HCT116 (cell line): ENCODE measurements around the gene CES3. TPM values are rescaled to one million over a fixed set of nuclear protein-coding genes. Genes with fewer than 3 reads are reported as not detected.
A peak's percentile ranks its signal among the peaks of the same experiment; 100 is the strongest.

Experiments used
- ATAC-seq: fragments of 200-7000 bp; cut with Tn5 transposase; 2 replicates; pipeline ENCODE4 v1.9.1; 2020; ENCODE audit warnings: mild to moderate bottlenecking, moderate library complexity
- BruUV-seq: library from RNA; stranded (reverse); fragments of 400-500 nt; replicated peaks from 2 replicates; lab custom pipeline; 2021; lab: Mats Ljungman, UMichigan
- CTCF ChIA-PET: fragments of 300-600 bp; sonication (Branson Sonifier 250); formaldehyde crosslinking; loops from one replicate; lab custom pipeline; 2021; ENCODE audit warnings: antibody characterized with exemption; lab: Charles Lee
- POLR2A ChIA-PET: fragments of 300-600, 350-600 bp; sonication (Branson Sonifier 250); formaldehyde crosslinking; loops from one replicate; lab custom pipeline; 2021; ENCODE audit warnings: antibody characterized with exemption; lab: Charles Lee
- RAD21 ChIA-PET, 2 experiments: fragments of 300-600 bp; sonication (Branson Sonifier 250); formaldehyde crosslinking; loops; one replicate each; lab custom pipeline; 2023; ENCODE audit warnings: low total read pairs in 2 of 2; ENCODE audit not compliant: uncharacterized antibody in 2 of 2, unreplicated experiment in 2 of 2, low non-redundant PET in 1 of 2; lab: Charles Lee
- DNase-seq: peaks from one replicate; pipeline ENCODE4 v3.0.0-alpha.2; 2010; ENCODE audit warnings: low read depth, low spot score
- H2AFZ ChIP-seq: fragments of 200-600 bp; shearing (Covaris generic), sonication (generic); 2 replicates; pipeline ENCODE4 v1.6.1; 2017; ENCODE audit warnings: low read depth, mixed run types, mixed read lengths, antibody characterized with exemption, low read length; ENCODE audit not compliant: poor library complexity, severe bottlenecking
- H3K27ac ChIP-seq: 2 replicates; pipeline ENCODE4 v1.5.1; 2012; ENCODE audit warnings: low read depth, low read length
- H3K27me3 ChIP-seq: fragments of 200-600 bp; sonication (generic); 2 replicates; pipeline ENCODE4 v1.6.1; 2016; ENCODE audit warnings: mixed run types, low read length, mixed read lengths; ENCODE audit not compliant: insufficient read depth
- H3K36me3 ChIP-seq, 2 experiments: fragments of 200-500 bp in 1 of 2; fragments of 200-600 bp in 1 of 2; sonication (Bioruptor generic) in 1 of 2; sonication (generic) in 1 of 2; 2 replicates each; pipeline versions ENCODE4 v1.5.1 to v1.6.1; 2014 to 2016; ENCODE audit warnings: low read length in 2 of 2, inconsistent platforms in 1 of 2, mixed read lengths in 1 of 2, mixed run types in 1 of 2; ENCODE audit not compliant: insufficient read depth in 2 of 2, control insufficient read depth in 1 of 2
- H3K4me1 ChIP-seq, 2 experiments: fragments of 200-600 bp in 1 of 2; sonication (generic) in 1 of 2; 2 replicates each; pipeline versions ENCODE4 v1.5.1 to v1.6.1; 2012 to 2017; ENCODE audit warnings: low read length in 2 of 2, inconsistent platforms in 1 of 2, mild to moderate bottlenecking in 1 of 2, mixed read lengths in 1 of 2, mixed run types in 1 of 2, moderate library complexity in 1 of 2; ENCODE audit not compliant: insufficient read depth in 2 of 2, control insufficient read depth in 1 of 2
- H3K4me2 ChIP-seq: fragments of 200-600 bp; sonication (generic); 2 replicates; pipeline ENCODE4 v1.6.1; 2017; ENCODE audit warnings: mixed run types, low read length, mixed read lengths
- H3K4me3 ChIP-seq, 2 experiments: fragments of 200-600 bp in 1 of 2; sonication (generic) in 1 of 2; replicated peaks in 1 of 2; 2 replicates each; pipeline ENCODE4 v1.5.1; 2011 to 2016; ENCODE audit warnings: low read length in 2 of 2, control low read depth in 1 of 2, low read depth in 1 of 2, mild to moderate bottlenecking in 1 of 2, mixed read lengths in 1 of 2, mixed run types in 1 of 2
- H3K79me2 ChIP-seq: fragments of 200-600 bp; sonication (generic); 2 replicates; pipeline ENCODE4 v1.6.1; 2017; ENCODE audit warnings: mild to moderate bottlenecking, mixed run types, low read length, moderate library complexity, mixed read lengths; ENCODE audit not compliant: insufficient read depth
- H3K9ac ChIP-seq: fragments of 200-600 bp; sonication (generic); 2 replicates; pipeline ENCODE4 v1.6.1; 2016; ENCODE audit warnings: low read length, mixed read lengths
- H3K9me2 ChIP-seq: fragments of 200-600 bp; sonication (generic), shearing (Covaris generic); 2 replicates; pipeline ENCODE4 v1.6.1; 2017; ENCODE audit warnings: mixed run types, mild to moderate bottlenecking, moderate library complexity; ENCODE audit not compliant: insufficient read depth
- H3K9me3 ChIP-seq, 2 experiments: fragments of 200-500 bp in 1 of 2; fragments of 200-600 bp in 1 of 2; sonication (Bioruptor generic) in 1 of 2; sonication (generic) in 1 of 2; 2 replicates each; pipeline ENCODE4 v1.6.1; 2014 to 2017; ENCODE audit warnings: low read length in 2 of 2, mixed read lengths in 2 of 2, inconsistent platforms in 1 of 2, low read depth in 1 of 2, mild to moderate bottlenecking in 1 of 2, mixed run types in 1 of 2, moderate library complexity in 1 of 2; ENCODE audit not compliant: control insufficient read depth in 1 of 2, insufficient read depth in 1 of 2
- H4K20me1 ChIP-seq: fragments of 200-600 bp; sonication (generic), shearing (Covaris generic); 2 replicates; pipeline ENCODE4 v1.6.1; 2017; ENCODE audit warnings: mixed run types, mild to moderate bottlenecking, moderate library complexity; ENCODE audit not compliant: insufficient read depth
- CBX3 ChIP-seq: IDR thresholded peaks from 2 replicates; pipeline ENCODE4 v1.6.1; 2012; ENCODE audit warnings: low read depth
- CEBPB ChIP-seq: IDR thresholded peaks from 2 replicates; pipeline ENCODE4 v1.6.1; 2012; ENCODE audit warnings: low read depth
- EZH2 ChIP-seq: fragments of 200-600 bp; sonication (generic); IDR thresholded peaks from 2 replicates; pipeline ENCODE4 v1.6.1; 2017; ENCODE audit warnings: antibody characterized with exemption, mixed run types
- POLR2AphosphoS5 ChIP-seq: IDR thresholded peaks from 2 replicates; pipeline ENCODE4 v1.6.1; 2011; ENCODE audit warnings: mild to moderate bottlenecking, low read depth, low read length, moderate library complexity
- RAD21 ChIP-seq: IDR thresholded peaks from 2 replicates; pipeline ENCODE4 v1.6.1; 2012; ENCODE audit warnings: low read depth, mild to moderate bottlenecking
- SP1 ChIP-seq: IDR thresholded peaks from 2 replicates; pipeline ENCODE4 v1.6.1; 2012; ENCODE audit warnings: low read depth
- TCF7L2 ChIP-seq: IDR thresholded peaks from 2 replicates; pipeline ENCODE4 v1.7.0; 2011; ENCODE audit warnings: borderline replicate concordance, inconsistent platforms; ENCODE audit not compliant: insufficient read depth, insufficient read length; ENCODE audit errors: extremely low read depth
- YY1 ChIP-seq: IDR thresholded peaks from 2 replicates; pipeline ENCODE4 v1.6.1; 2011; ENCODE audit warnings: low read length, low read depth, moderate library complexity, mild to moderate bottlenecking; ENCODE audit not compliant: insufficient replicate concordance; ENCODE audit errors: extremely low read depth
- intact Hi-C: fragments of 100-400 bp; cut with micrococcal nuclease; formaldehyde crosslinking; loops from 2 replicates; pipeline ENCODE4 v1.10.0; 2022
- total RNA-seq: library from RNA; stranded (reverse); gene quantifications from one replicate; pipeline ENCODE4 v1.2.1, GENCODE V29; 2021; ENCODE audit not compliant: unreplicated experiment
- TF ChIP-seq, protein P1 (sequence below): IDR thresholded peaks from 2 replicates; pipeline ENCODE4 v1.6.1; 2012
- TF ChIP-seq, protein P2 (sequence below), 3 experiments: fragments of 200-600 bp in 1 of 3; sonication (generic) in 1 of 3; IDR thresholded peaks in 2 of 3; conservative IDR thresholded peaks in 1 of 3; 2 replicates each; pipeline ENCODE4 v1.5.1; 2012 to 2017; ENCODE audit warnings: low read depth in 2 of 3, low read length in 2 of 3, antibody characterized with exemption in 1 of 3, borderline replicate concordance in 1 of 3, control low read depth in 1 of 3, mild to moderate bottlenecking in 1 of 3, mixed read lengths in 1 of 3, mixed run types in 1 of 3, moderate library complexity in 1 of 3; ENCODE audit not compliant: insufficient read depth in 1 of 3

Gene CES3
- total RNA-seq, 1 experiment from 2014 or later = 10.8 TPM

DNA sequence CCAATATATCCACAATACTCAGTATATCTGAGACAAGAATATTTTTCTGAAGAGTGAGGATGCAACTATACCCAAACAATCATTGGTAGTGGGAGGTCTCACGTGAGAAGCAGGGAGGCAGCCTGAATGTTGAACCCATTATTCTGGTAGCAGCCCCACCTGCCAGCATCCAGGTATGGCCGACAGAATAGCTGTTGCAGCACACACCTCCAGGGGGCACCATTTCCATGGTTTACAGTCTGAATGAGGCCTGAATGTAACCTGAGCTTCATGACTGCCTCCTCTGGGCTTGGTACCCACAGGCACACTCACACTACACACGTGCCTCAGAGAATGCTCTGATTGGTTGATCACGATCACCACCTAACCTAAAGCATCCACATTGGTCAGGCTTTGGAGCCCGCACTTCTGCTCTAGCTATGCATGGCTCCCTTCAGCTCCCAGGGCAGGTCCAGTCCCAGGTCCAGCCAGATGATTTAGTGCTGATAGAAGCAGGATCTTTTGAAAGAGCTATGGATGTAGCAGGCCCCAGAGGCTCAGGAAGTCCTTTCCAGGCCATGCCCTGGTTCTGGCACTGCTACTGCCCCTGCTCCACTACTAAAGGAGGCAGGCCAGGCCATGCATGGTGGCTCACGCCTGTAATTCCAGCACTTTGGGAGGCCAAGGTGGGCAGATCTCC, 56.9 kb downstream of the CES3 start:
- Histone ChIP-seq H3K79me2 (no peaks in the 10 kb centered on the region), H3K9me2 (no peaks in the 10 kb centered on the region), H3K4me1 (peaks cover 19 to 29% of the 10 kb centered on the region in 2 experiments), H3K36me3 (no peaks in the 10 kb centered on the region), H3K4me3 (no peak overlapping the region), H3K27me3 (no peaks in the 10 kb centered on the region), H3K27ac (peak overlapping the region; percentile 8; the same call in 1 of the 2 replicates), H4K20me1 (no peaks in the 10 kb centered on the region), H3K9me3 (no peaks in the 10 kb centered on the region), H3K9ac (no peak overlapping the region), H2AFZ (no peak overlapping the region), H3K4me2 (peak overlapping the region; percentile 32)
- CTCF ChIA-PET = interaction anchor here (0.6 to 3.9 kb wide), 37 partner anchors 9 to 503 kb away, joined by 3 to 79 read pairs (median 6); partner anchors contain the start of genes B3GNT9, CBFB, CES3 and ELMO3
- no TSS peak for BruUV-seq
- peak; percentile 92 for ATAC-seq
- TF ChIP-seq SP1 (peak; percentile 93), CBX3 (peak; percentile 94), TCF7L2 (peak; percentile 31), RAD21 (peak; percentile 99), EZH2 (no peak), POLR2AphosphoS5 (peak; percentile 44), YY1 (peak; percentile 63), CEBPB (no peak)
- TF ChIP-seq, protein P1, sequence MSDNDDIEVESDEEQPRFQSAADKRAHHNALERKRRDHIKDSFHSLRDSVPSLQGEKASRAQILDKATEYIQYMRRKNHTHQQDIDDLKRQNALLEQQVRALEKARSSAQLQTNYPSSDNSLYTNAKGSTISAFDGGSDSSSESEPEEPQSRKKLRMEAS = peak; percentile 97
- TF ChIP-seq, protein P2, sequence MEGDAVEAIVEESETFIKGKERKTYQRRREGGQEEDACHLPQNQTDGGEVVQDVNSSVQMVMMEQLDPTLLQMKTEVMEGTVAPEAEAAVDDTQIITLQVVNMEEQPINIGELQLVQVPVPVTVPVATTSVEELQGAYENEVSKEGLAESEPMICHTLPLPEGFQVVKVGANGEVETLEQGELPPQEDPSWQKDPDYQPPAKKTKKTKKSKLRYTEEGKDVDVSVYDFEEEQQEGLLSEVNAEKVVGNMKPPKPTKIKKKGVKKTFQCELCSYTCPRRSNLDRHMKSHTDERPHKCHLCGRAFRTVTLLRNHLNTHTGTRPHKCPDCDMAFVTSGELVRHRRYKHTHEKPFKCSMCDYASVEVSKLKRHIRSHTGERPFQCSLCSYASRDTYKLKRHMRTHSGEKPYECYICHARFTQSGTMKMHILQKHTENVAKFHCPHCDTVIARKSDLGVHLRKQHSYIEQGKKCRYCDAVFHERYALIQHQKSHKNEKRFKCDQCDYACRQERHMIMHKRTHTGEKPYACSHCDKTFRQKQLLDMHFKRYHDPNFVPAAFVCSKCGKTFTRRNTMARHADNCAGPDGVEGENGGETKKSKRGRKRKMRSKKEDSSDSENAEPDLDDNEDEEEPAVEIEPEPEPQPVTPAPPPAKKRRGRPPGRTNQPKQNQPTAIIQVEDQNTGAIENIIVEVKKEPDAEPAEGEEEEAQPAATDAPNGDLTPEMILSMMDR (IDR thresholded peaks at IDR 0.05 in 2 of 3, conservative IDR thresholded peaks at IDR 0.05 in 1 of 3; ENCODE audit: borderline replicate concordance in 1 of 3, insufficient read depth in 1 of 3, low read depth in 2 of 3, low read length in 2 of 3) = peak; percentile 90 to 96 (median 95)
- RAD21 ChIA-PET = interaction anchor here (0.6 to 1.8 kb wide), 16 partner anchors 64 to 167 kb away, joined by 3 to 19 read pairs (median 4); partner anchors contain the start of genes NOL3 (in 2 of the 2), PHAF1 (in 1 of the 2) and TRADD (in 1 of the 2)
- peak; percentile 98 for DNase-seq
- POLR2A ChIA-PET = interaction anchor here (0.9 to 2.0 kb wide), 6 partner anchors 9 to 160 kb away, joined by 3 to 8 read pairs (median 4); partner anchors contain the start of genes FBXL8 and TRADD
- intact Hi-C loops = loop anchor here (1.0 to 2.0 kb wide), 2 partner anchors 83 to 167 kb away; no protein-coding TSS in a partner anchor
